ENCODE data around the gene EIF3F. TPM values are rescaled to one million over a fixed set of nuclear protein-coding genes. Genes with fewer than 3 reads are reported as not detected.
"Not testable (repeated sequence)": the region's sequence is repeated elsewhere in the genome, so short reads cannot be mapped to it uniquely, and the experiment has no call there.

The EIF3F gene
- total and polyA plus RNA-seq, 10 of the 15 experiments (the other 5 are each of a cell fraction or from before 2014, with no cell fraction given) = 81.3 to 461 (median 213) TPM

DNA sequence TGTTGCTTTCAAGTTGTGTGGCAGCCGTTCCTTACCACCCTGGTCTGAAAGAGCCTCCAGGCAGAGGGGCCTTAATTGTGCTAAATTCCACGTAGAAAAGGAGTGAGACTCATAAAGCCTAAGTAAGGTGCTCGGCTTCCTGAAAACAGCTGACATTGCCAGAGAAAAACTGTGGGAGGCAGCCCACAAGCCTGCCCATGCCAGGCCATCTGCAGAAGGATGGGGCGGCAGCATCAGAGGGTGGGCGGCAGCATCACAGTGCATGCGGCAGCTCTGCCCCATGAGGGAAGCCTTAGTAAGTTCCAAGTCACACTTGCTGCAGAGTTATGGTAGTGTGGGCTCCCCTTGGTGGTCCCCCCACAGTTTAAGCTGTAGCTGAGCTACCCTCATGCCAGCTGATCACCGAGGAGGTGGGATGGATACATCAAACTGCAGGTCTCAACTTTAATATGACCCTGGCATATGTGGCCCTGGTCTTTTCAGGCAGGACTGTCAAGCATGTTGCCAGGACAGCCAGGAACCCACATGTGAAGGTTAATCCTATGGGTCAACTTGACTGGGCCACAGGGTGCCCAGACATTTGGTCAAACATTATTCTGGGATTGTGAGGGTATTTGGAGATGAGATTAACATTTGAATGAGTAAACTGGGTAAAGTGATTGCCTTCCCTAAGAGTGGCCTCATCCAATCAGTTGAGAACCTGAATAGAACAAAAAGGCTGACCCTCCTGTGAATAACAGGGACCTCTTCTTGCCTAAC is 3.1 kb upstream of the EIF3F start:
- H3K9ac ChIP-seq (ENCODE audit: control insufficient read depth, insufficient read depth, low read length) = no peak overlapping the region
- peaks cover 11% of the 10 kb centered on the region for H3K4me1 ChIP-seq (ENCODE audit: control insufficient read depth, insufficient read depth, low read length)
- ChIA-PET SMC1A (ENCODE audit: uncharacterized antibody, unreplicated experiment) (interaction anchor here (0.6 to 6.2 kb wide), 4 partner anchors 16 to 469 kb away, joined by 3 to 190 read pairs (median 4); no protein-coding TSS in a partner anchor), RAD21 (ENCODE audit: unreplicated experiment) (interaction anchor here (7.2 kb wide), 1 partner anchor 91 kb away, joined by 161 read pairs; no protein-coding TSS in a partner anchor), CTCF (interaction anchor here (1.5 to 6.2 kb wide), 2 partner anchors 22 to 91 kb away, joined by 3 to 271 read pairs; no protein-coding TSS in a partner anchor), POLR2A (interaction anchor here (2.5 kb wide), 1 partner anchor 91 kb away, joined by 8 read pairs; no protein-coding TSS in a partner anchor)
- no peak for DNase-seq (ENCODE audit: low read depth, low spot score)
- in situ Hi-C loops (cut with MboI) (no loop called here), intact Hi-C loops (cut with micrococcal nuclease; ENCODE audit: unreplicated experiment) (no loop called here)
- TF ChIP-seq, protein P1, sequence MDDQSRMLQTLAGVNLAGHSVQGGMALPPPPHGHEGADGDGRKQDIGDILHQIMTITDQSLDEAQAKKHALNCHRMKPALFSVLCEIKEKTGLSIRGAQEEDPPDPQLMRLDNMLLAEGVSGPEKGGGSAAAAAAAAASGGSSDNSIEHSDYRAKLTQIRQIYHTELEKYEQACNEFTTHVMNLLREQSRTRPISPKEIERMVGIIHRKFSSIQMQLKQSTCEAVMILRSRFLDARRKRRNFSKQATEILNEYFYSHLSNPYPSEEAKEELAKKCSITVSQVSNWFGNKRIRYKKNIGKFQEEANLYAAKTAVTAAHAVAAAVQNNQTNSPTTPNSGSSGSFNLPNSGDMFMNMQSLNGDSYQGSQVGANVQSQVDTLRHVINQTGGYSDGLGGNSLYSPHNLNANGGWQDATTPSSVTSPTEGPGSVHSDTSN (IDR thresholded peaks at IDR 0.05; ENCODE audit: insufficient replicate concordance, low read depth, low read length) = no peak
- TF ChIP-seq GABPA (IDR thresholded peaks at IDR 0.05; ENCODE audit: low read depth) = no peak
- H2AFZ ChIP-seq (ENCODE audit: control insufficient read depth, low read depth, low read length) = no peak overlapping the region
- peaks cover 0 to 2% of the 10 kb centered on the region in 2 experiments; a peak in 2 of 4 replicates for H3K36me3 ChIP-seq (ENCODE audit: control insufficient read depth in 2 of 2, insufficient read depth in 2 of 2, low read length in 1 of 2)
- 50% methylated on average over 7 of the region's 7 CpGs for WGBS (ENCODE audit: insufficient coverage, insufficient replicate concordance, low lambda C conversion rate, missing lambda C conversion rate)
- FAIRE-seq = no peak
- peaks cover 20% of the 10 kb centered on the region for H3K79me2 ChIP-seq (ENCODE audit: control insufficient read depth, insufficient read depth, low read length)
- BruUV-seq (replicated peaks) = no TSS peak
- H3K9me3 ChIP-seq (replicated peaks; ENCODE audit: control insufficient read depth, insufficient read depth, low read length) = no peaks in the 10 kb centered on the region
- ATAC-seq = no peak
- no peaks in the 10 kb centered on the region for H4K20me1 ChIP-seq (ENCODE audit: control insufficient read depth, insufficient read depth)
- H3K27ac ChIP-seq (ENCODE audit: control insufficient read depth, insufficient read depth) = no peak overlapping the region
- no peak overlapping the region for H3K4me3 ChIP-seq
- H3K4me2 ChIP-seq (ENCODE audit: control insufficient read depth, insufficient read depth) = no peak overlapping the region
- H3K27me3 ChIP-seq (replicated peaks in 1 of 2; ENCODE audit: control insufficient read depth in 2 of 2, insufficient read depth in 2 of 2, low read length in 1 of 2) = no peaks in the 10 kb centered on the region

DNA sequence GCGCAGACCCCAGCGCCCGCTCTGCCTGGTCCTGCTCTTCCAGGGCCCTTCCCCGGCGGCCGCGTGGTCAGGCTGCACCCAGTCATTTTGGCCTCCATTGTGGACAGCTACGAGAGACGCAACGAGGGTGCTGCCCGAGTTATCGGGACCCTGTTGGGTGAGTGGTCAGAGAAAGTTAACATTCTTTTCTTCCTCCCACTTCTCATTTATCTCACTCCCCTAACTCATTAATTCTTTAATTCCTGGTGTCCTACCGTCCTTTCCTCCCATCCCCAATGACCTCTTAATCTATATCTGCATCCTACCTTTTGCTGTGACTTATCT is 385 bp downstream of the EIF3F start:
- peak overlapping the region; percentile 91 for H3K4me3 ChIP-seq
- not testable (repeated sequence) for DNase-seq (ENCODE audit: low read depth, low spot score); BruUV-seq (replicated peaks); H4K20me1 ChIP-seq (ENCODE audit: control insufficient read depth, insufficient read depth); H3K36me3 ChIP-seq (ENCODE audit: control insufficient read depth in 2 of 2, insufficient read depth in 2 of 2, low read length in 1 of 2); FAIRE-seq; H3K27me3 ChIP-seq (replicated peaks in 1 of 2; ENCODE audit: control insufficient read depth in 2 of 2, insufficient read depth in 2 of 2, low read length in 1 of 2); H2AFZ ChIP-seq (ENCODE audit: control insufficient read depth, low read depth, low read length); H3K9me3 ChIP-seq (replicated peaks; ENCODE audit: control insufficient read depth, insufficient read depth, low read length)
- peak overlapping the region; percentile 36 for H3K9ac ChIP-seq (ENCODE audit: control insufficient read depth, insufficient read depth, low read length)
- H3K4me2 ChIP-seq (ENCODE audit: control insufficient read depth, insufficient read depth) = peak overlapping the region; percentile 93
- intact Hi-C loops (cut with micrococcal nuclease; ENCODE audit: unreplicated experiment) (loop anchor here (1.0 to 2.0 kb wide), 2 partner anchors 95 to 889 kb away; no protein-coding TSS in a partner anchor), in situ Hi-C loops (cut with MboI) (loop anchor here (5.0 kb wide), 2 partner anchors 95 to 890 kb away; no protein-coding TSS in a partner anchor)
- peaks cover 32% of the 10 kb centered on the region for H3K79me2 ChIP-seq (ENCODE audit: control insufficient read depth, insufficient read depth, low read length)
- ChIA-PET RAD21 (ENCODE audit: unreplicated experiment) (interaction anchor here (0.6 to 7.2 kb wide), 12 partner anchors 9 to 889 kb away, joined by 3 to 161 read pairs (median 5); no protein-coding TSS in a partner anchor), SMC1A (ENCODE audit: uncharacterized antibody, unreplicated experiment) (interaction anchor here (0.8 to 6.2 kb wide), 15 partner anchors 9 to 470 kb away, joined by 3 to 190 read pairs (median 7); no protein-coding TSS in a partner anchor), CTCF (interaction anchor here (0.7 to 6.2 kb wide), 33 partner anchors 8 to 1759 kb away, joined by 3 to 271 read pairs (median 6); partner anchors contain the start of gene NLRP10), POLR2A (interaction anchor here (1.4 to 2.5 kb wide), 2 partner anchors 10 to 95 kb away, joined by 6 to 29 read pairs; no protein-coding TSS in a partner anchor)
- peak; percentile 38 for ATAC-seq
- peaks cover 11% of the 10 kb centered on the region for H3K4me1 ChIP-seq (ENCODE audit: control insufficient read depth, insufficient read depth, low read length)
- WGBS (ENCODE audit: insufficient coverage, insufficient replicate concordance, low lambda C conversion rate, missing lambda C conversion rate) = 0% methylated on average over 13 of the region's 13 CpGs
- H3K27ac ChIP-seq (ENCODE audit: control insufficient read depth, insufficient read depth) = peak overlapping the region; percentile 24; the same call in 1 of the 2 replicates
